Fibroblast of pulmonary artery (primary cell): Measurements from ENCODE around the gene TUBB1.

Experiments
- DNase-seq: peaks from one replicate; pipeline ENCODE4 v3.0.0-alpha.2; 2010; ENCODE audit warnings: low read depth
- H3K4me3 ChIP-seq: replicated peaks from 2 replicates; pipeline ENCODE4 v1.5.1; 2011; ENCODE audit warnings: low read depth, mild to moderate bottlenecking, control low read depth, low read length, moderate library complexity
- TF ChIP-seq, protein P1 (sequence below): IDR thresholded peaks from 2 replicates; pipeline ENCODE4 v1.5.1; 2011; ENCODE audit warnings: mild to moderate bottlenecking, control low read depth, low read length, inconsistent platforms; ENCODE audit errors: missing control alignments

Gene TUBB1

DNA sequence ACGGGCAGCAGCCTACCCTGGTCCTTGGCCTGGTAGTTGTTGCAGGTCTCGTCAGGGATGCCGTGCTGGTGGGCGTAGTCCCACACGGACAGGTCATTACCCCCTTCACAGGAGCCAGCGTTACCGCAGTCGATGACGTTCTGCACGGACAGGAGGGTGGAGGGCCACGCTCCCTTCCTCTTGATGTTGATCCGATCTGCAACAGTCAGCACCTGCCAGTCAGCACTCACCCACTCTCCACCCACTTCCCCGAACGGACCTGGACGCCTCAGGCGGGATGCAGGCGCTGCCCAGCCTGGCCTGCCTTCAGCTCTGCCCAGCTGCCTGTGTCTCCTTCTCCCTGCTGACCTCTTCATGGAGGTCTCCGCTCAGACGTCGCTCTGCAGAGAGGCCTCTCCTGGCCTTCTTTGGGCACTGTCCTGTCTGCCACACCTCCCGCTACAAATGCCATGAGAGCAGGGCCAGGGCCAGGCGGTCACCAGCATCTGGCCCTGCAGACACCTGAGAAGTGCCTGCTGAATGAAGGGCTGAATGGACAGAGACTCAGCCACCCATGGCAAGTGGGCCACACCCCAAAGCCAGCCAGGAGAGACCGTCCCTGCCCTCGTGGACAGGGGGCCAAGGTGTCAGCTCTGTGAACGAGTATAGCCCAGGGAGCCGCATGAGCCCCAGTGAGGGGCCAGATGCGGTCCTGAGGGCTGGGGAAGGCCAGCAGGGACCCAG, 17.6 kb upstream of the TUBB1 start:
- DNase-seq: no peak
- no peak overlapping the region for H3K4me3 ChIP-seq
- TF ChIP-seq, protein P1, sequence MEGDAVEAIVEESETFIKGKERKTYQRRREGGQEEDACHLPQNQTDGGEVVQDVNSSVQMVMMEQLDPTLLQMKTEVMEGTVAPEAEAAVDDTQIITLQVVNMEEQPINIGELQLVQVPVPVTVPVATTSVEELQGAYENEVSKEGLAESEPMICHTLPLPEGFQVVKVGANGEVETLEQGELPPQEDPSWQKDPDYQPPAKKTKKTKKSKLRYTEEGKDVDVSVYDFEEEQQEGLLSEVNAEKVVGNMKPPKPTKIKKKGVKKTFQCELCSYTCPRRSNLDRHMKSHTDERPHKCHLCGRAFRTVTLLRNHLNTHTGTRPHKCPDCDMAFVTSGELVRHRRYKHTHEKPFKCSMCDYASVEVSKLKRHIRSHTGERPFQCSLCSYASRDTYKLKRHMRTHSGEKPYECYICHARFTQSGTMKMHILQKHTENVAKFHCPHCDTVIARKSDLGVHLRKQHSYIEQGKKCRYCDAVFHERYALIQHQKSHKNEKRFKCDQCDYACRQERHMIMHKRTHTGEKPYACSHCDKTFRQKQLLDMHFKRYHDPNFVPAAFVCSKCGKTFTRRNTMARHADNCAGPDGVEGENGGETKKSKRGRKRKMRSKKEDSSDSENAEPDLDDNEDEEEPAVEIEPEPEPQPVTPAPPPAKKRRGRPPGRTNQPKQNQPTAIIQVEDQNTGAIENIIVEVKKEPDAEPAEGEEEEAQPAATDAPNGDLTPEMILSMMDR: no peak

DNA sequence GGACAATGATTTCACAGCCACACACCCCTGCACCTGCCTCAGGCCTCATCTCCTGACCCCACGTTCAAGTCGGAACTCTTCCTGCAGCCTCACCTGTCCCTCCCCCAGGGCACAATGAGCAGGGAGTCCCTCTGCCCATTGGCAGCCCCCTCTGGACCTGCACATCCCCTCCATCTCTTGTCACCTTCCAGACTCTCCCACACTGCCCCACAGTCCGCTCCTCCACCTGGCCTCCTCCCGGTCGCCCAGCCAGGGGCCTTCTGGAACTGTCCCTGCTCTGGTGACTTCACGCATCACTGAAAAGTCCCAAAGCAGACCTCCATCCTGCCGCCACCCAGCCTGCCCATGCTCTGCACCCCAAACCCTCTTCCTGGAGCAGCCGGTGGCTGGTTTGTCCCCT, 16.8 kb upstream of the TUBB1 start:
- no peak for DNase-seq
- no peak overlapping the region for H3K4me3 ChIP-seq
- TF ChIP-seq, protein P1: no peak

DNA sequence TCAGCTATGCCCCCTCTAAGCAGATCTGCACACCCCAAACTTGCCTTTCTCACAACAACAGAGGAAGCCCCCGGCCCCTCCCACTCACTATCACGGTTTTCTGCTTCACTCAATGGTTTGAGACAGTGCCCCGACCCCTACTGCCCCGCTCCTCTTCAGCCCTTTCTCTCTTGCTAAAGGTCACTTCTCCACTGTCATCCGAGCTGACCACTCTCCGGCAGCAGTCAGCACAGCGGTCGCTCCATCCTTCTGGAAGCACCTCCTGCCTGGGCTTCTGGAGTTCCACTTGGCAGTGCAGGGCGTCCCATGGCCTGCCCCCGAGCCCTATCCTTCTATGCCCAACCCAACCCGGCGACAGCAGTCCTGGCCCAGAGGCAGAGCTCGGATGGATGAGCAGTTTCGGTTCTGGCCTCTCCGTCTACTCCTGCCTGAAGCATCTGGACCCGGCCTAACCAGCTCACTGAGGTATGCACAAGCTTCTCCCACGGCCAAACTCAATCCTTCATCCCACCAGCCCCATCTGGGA, 16.3 kb upstream of the TUBB1 start:
- no peak for DNase-seq
- no peak overlapping the region for H3K4me3 ChIP-seq
- TF ChIP-seq, protein P1: no peak

DNA sequence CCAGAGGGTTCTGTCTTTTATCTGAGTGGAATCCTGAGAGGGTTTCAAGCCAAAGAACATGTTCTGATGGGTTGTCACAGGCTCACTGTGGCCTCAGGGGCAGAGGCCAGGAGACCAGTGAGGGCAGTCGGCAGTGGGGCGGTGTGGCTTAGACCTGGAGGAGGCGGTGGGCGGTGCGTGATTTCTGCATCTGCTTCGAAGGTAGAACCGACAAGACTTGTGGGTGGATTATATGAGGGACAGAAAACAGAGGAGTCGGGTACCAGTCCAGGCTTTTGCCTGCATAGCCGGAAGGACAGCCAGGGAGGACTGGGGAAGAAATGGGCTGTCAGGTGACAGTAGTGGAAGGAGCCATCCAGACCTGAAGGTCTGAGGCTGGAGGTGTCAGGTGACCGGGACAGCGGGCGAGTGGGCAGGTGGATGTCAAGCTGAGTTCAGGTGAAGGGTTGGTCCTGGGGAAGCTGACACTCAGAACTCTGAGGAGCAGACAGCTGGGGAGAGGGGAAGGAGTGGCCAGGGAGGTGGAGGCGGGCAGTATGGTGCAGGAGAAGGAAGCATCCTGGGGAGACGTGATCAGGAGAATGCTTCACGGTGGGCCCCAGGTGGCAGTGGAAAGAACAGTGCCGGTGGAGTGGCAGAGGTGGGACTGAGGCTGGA, 15.3 kb upstream of the TUBB1 start:
- no peak for DNase-seq
- TF ChIP-seq, protein P1: no peak
- no peak overlapping the region for H3K4me3 ChIP-seq

DNA sequence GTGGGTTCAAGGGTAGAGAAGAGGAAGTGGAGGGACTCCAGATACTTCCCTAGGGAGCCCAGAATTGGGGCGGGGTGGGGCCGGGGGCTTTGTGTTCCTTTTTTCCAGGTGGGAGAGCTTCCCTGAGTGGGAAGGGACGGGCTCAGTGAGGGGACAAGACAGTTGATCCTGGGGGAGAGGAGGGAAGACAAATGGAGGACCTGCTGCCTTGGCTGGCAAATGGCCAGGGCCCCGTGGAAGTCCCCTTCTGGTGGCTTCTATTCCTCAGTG, 14.8 kb upstream of the TUBB1 start:
- TF ChIP-seq, protein P1: no peak
- no peak overlapping the region for H3K4me3 ChIP-seq
- DNase-seq: no peak

DNA sequence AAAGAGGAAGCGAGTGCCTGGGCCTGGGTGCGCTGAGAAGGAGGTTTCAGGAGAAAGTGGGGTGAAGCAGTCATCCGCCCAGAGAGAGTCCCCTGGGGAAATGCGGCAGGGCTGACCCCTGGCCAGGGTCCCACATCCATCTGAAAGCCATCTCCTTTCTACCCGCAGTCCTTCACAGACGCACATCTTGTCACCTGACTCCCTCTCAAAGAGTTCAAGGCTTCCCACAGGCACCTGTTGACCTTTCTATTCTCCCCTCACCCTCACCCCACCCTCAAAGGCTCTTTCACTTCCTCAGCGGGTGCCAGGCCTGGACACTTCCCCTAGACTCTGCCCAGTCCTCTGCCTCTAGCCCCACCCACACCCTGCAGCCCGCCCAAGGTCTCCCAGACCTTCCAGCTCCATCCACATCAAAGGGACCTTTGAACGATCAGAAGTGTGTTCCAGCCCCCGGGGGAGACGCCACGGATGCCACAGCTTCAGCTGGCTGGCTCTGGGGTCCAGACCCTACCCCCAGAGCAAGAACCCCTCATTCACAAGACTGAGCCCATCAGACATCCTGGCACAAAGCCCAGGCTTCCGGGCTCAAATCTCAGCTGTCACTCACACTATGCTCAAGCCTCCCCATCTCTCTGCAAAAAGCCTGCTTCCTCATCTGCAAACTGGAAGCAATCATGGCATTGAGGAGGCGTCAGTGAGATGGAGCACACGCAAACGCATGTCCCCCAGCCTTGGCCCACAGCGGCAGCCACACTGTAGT, 14.3 kb upstream of the TUBB1 start:
- no peak overlapping the region for H3K4me3 ChIP-seq
- TF ChIP-seq, protein P1: no peak
- no peak for DNase-seq
